ENCODE data around the gene VARS1.
"Not testable (repeated sequence)": the region's sequence is repeated elsewhere in the genome, so short reads cannot be mapped to it uniquely, and the experiment has no call there.

VARS1 gene

GRCh38 chr6:31795616-31796298 lies at the start of gene VARS1:
VARS1 (minus strand) TSS chr6:31795752; CDS start chr6:31795217, 535 bp downstream.
- DNase-seq (ENCODE audit: low read depth) = peak; percentile 67

GRCh38 chr6:31844507-31844906 lies 49.0 kb upstream of the VARS1 start:
- DNase-seq (ENCODE audit: low read depth) = no peak

GRCh38 chr6:31842053-31842452 lies 46.5 kb upstream of the VARS1 start:
- DNase-seq (ENCODE audit: low read depth) = no peak

GRCh38 chr6:31839779-31840126 lies 44.2 kb upstream of the VARS1 start:
- not testable (repeated sequence) for DNase-seq (ENCODE audit: low read depth)

GRCh38 chr6:31838968-31839367 lies 43.4 kb upstream of the VARS1 start:
- DNase-seq (ENCODE audit: low read depth) = no peak

DNA sequence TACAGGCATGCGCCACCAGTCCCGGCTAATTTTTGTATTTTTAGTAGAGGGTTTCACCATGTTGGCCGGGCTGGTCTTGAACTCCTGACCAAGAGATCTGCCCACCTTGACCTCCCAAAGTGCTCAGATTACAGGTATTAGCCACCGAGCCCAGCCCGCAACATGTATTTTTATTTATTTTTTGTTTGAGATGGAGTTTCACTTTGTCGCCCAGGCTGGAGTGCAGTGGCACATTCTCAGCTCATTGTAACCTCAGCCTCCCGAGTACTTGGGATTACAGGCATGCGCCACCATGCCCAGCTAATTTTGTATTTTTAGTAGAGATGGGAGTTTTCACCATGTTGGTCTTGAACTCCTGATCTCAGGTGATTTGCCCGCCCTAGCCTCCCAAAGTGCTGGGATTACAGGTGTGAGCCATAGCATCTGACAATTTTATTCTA lies 42.6 kb upstream of the VARS1 start:
- DNase-seq (ENCODE audit: low read depth) = not testable (repeated sequence)

DNA sequence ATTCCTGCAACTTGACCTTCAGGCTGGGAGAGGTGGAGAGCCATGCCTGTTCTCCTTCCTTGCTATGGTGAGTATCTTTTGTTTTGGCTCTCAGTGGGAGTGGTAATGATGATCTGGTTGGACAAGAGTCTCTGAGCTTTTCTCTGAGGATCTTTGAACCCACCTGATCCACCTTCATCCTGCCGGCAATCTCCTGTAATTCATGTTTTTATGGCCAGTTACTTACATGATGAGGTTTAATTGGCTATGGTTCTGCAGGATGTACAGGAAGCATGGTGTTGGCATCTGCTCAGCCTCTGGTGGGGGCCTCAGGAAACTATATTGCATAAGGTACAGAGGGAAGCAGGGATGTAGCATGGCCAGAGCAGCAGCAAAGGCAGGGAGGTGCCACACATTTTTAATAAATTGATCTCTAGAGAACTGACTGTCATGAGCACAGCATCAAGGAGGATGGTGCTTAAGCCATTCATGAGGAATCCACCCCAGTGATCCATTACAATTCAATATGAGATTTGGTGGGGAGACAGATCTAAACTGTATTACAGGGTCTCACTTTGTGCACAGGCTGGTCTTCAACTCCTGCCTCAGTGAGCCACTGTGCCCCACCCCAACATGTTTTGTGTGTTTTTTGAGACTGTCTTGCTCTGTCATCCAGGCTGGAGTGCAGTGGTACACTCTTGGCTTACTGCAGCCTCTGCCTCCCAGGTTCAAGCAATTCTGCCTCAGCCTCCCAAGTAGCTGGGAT lies 42.0 kb upstream of the VARS1 start:
- no peak for DNase-seq (ENCODE audit: low read depth)

GRCh38 chr6:31836474-31837368 lies 41.2 kb upstream of the VARS1 start:
- no peak for DNase-seq (ENCODE audit: low read depth)

- DNase-seq (ENCODE audit: low read depth) = no peak
Measured at GRCh38 chr6:31836047-31836473, 40.5 kb upstream of the VARS1 start.

DNA sequence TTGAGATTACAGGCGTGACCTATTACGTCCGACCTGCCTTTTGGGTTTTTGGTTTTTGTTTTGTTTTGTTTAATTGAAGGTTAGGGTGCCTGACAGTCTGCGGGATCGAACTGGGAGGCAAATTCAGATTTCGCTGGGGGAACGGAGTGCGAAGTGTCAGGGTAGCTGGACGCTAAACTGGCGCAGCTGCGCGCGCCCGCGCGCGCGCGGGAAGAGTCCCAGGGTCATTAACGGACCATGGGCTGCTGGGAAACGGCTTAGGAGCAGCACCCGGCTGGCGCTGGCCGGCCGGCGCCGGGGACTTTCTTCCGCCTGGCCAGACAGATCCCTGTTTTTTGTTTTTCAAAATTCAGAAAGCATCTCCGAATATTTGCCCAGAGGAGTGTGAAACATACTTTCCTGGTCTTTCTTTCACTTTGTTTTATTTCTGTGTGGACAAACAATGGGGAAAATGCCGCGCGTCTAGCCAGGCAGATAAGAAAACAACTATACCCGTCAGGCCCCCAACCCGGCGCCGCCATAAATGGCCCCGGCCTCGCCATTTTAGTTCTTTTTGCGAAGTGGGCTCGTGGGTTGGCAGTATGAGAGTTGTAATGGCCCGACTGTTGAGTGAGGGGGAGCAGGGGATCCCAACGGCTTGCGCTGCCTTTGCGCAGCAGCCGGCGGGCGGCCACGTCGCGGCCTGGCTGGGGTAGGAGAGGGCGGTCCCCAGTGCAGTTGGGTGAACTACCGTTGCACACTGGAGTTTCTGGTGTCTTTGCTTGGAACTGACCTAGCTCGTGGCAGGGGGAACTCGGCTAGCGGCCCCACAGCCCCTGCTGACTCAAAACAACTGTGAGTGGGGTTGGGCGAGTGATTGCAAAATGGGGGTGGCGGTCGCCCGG lies 39.1 kb upstream of the VARS1 start:
- peak; percentile 58 for DNase-seq (ENCODE audit: low read depth)

- DNase-seq (ENCODE audit: low read depth) = no peak
Measured at GRCh38 chr6:31831350-31832215, 36.0 kb upstream of the VARS1 start.

GRCh38 chr6:31830886-31831335 lies 35.4 kb upstream of the VARS1 start:
- DNase-seq (ENCODE audit: low read depth) = no peak

- no peak for DNase-seq (ENCODE audit: low read depth)
Measured at GRCh38 chr6:31829633-31830283, 34.2 kb upstream of the VARS1 start.

DNA sequence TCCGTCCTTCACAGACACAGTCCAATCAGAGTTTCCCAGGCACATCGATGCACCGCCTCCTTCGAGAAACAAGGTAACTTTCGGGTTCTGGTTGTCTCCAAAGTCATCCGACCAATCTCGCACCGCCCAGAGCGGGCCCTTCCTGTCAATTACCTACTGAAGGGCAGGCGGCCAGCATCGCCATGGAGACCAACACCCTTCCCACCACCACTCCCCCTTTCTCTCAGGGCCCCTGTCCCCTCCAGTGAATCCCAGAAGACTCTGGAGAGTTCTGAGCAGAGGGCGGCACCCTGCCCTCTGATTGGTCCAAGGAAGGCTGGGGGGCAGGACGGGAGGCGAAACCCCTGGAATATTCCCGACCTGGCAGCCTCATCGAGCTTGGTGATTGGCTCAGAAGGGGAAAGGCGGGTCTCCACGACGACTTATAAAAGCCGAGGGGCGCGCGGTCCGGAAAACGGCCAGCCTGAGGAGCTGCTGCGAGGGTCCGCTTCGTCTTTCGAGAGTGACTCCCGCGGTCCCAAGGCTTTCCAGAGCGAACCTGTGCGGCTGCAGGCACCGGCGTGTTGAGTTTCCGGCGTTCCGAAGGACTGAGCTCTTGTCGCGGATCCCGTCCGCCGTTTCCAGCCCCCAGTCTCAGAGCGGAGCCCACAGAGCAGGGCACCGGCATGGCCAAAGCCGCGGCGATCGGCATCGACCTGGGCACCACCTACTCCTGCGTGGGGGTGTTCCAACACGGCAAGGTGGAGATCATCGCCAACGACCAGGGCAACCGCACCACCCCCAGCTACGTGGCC lies 31.9 kb upstream of the VARS1 start, which contains the start of gene HSPA1B:
HSPA1B (plus strand) TSS at position 453 of the 794 bp plus-strand sequence; CDS start at position 666, 213 bp downstream.
- peak; percentile 82 for DNase-seq (ENCODE audit: low read depth)

- no peak for DNase-seq (ENCODE audit: low read depth)
Measured at GRCh38 chr6:31826793-31827285, 31.3 kb upstream of the VARS1 start.

- DNase-seq (ENCODE audit: low read depth) = no peak
Measured at GRCh38 chr6:31825553-31825952, 30.0 kb upstream of the VARS1 start.

DNA sequence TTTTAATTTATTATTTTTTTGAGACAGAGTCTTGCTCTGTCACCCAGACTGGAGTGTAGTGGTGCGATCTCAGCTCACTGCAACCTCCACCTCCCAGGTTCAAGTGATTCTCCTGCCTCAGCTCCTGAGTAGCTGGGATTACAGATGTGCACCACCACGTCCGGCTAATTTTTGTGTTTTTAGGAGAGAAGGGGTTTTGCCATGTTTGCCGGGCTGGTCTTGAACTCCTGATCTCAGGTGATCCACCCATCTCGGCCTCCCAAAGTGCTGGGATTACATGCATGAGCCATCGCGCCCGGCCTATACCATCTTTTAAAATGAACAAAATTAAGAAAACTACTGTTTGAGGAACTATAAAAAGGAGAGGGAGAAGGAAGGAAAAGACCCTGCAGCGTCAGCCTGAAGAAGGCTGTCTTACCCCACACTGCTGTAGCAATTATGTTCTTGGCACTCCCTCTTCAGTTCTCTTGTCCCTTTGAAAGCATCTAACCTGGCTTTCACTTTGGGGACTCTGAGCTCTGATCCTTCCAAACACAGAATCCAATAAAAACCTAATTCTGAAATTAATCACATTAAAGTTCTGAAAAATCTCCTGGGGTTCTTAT lies 28.1 kb upstream of the VARS1 start:
- DNase-seq (ENCODE audit: low read depth) = not testable (repeated sequence)
